ENCODE results near the gene FAM83F. TPM values are rescaled to one million over a fixed set of nuclear protein-coding genes. Genes with fewer than 3 reads are reported as not detected.

FAM83F gene
- polyA plus RNA-seq, 1 donor, result 10.7 TPM

DNA sequence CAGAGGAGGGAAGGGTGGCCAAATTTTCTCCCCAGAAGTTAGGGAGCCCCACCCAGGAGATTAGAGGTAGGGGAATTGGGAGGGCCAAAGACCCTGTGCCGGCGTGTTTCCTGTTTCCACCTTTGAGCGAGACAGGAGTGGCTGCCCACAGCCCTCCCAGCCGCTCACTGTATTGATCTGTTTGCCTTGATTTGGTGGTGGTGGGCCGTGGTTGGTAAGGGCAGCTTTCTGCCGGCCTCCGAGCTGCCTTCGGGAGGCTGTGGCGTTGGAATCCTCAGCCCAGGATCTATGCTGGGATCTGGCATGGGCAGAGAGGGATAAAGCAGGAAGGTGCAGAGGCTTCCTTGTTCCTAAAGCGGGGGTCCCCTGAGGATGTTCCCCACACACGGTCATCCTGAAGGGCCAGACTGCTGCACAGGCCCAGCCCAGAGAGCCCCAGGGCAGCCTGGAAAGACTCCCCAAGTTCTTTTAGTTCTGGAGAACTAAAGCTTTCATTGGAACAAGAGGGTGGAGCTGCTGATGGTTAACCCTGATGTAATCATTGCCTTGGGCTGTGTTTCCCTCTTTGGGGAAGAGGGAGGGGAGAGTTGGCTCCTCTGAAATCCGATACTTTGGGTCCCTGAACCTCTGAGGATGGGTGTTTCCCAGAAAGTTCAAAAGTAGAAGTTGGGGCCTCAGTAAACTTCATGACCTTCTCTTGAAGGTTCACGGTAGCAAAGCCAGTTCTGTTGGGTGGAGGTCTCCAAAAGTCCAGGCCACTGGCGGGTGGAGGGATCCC, 7.2 kb downstream of the FAM83F start:
- Histone ChIP-seq H3K9me3 (ENCODE audit: control insufficient read depth, low read depth, low read length) (peaks cover 1% of the 10 kb centered on the region), H3K27ac (ENCODE audit: low read length) (no peak overlapping the region), H3K4me3 (ENCODE audit: low read length) (no peak overlapping the region), H3K27me3 (ENCODE audit: control insufficient read depth, insufficient read depth, low read length) (no peaks in the 10 kb centered on the region), H3K4me1 (ENCODE audit: control insufficient read depth, insufficient read depth, low read length) (peaks cover 53% of the 10 kb centered on the region), H3K36me3 (ENCODE audit: control insufficient read depth, insufficient read depth, low read length) (peaks cover 5% of the 10 kb centered on the region)
- no peak for DNase-seq
- no CpG with 5 or more reads among the region's 14 CpGs for WGBS (ENCODE audit: insufficient coverage, low lambda C conversion rate)

DNA sequence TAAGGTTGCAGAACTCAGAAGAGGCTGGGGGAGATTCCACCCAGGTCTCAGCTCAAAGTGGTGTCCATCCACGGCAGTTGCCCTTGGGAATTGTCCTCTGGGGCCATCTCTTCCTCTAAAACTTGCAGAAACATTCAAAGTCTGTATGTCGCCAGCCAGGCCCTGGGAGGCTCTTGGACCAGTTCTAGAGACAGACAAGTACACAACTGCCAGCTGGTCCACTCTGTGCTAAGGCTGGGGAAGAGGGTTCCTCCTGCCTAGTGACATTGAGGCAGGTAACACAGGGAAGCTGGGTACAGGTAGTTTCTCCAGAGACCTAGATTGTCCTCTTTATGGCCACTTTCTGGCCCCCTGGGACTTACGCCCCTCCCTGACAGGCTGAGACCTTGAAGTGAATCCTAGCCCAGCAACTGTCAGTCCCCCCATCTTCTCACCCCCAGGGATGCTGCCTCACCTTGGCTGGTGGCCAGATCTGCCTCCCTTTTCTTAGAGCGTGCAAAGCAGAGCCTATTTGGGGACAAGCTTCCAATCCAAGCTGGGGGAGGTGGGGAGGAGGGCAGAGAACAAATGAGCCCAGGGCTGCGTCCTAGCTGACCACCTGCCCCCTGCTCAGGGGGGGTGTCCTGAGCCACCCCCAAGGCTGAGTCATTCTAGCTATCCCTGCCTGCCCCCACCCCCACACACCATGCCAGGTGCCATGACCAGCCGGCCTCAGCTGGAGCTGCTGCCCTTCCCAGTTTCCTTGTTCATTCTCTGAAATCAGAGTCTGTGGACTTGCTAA, 8.4 kb downstream of the FAM83F start:
- Histone ChIP-seq H3K4me3 (ENCODE audit: low read length) (no peak overlapping the region), H3K9me3 (ENCODE audit: control insufficient read depth, low read depth, low read length) (peaks cover 5% of the 10 kb centered on the region), H3K27ac (ENCODE audit: low read length) (no peak overlapping the region), H3K27me3 (ENCODE audit: control insufficient read depth, insufficient read depth, low read length) (no peaks in the 10 kb centered on the region), H3K4me1 (ENCODE audit: control insufficient read depth, insufficient read depth, low read length) (peaks cover 42% of the 10 kb centered on the region), H3K36me3 (ENCODE audit: control insufficient read depth, insufficient read depth, low read length) (peaks cover 5% of the 10 kb centered on the region)
- DNase-seq, result no peak
- WGBS (ENCODE audit: insufficient coverage, low lambda C conversion rate), result no CpG with 5 or more reads among the region's 6 CpGs

GRCh38 chr22:40004836-40005235, 10.1 kb downstream of the FAM83F start:
- Histone ChIP-seq H3K36me3 (ENCODE audit: control insufficient read depth, insufficient read depth, low read length) (peaks cover 5% of the 10 kb centered on the region), H3K9me3 (ENCODE audit: control insufficient read depth, low read depth, low read length) (peaks cover 5% of the 10 kb centered on the region), H3K4me1 (ENCODE audit: control insufficient read depth, insufficient read depth, low read length) (peaks cover 36% of the 10 kb centered on the region), H3K4me3 (ENCODE audit: low read length) (no peak overlapping the region), H3K27me3 (ENCODE audit: control insufficient read depth, insufficient read depth, low read length) (no peaks in the 10 kb centered on the region), H3K27ac (ENCODE audit: low read length) (no peak overlapping the region)
- DNase-seq, result no peak
- WGBS (ENCODE audit: insufficient coverage, low lambda C conversion rate), result 100% methylated on average over 2 of the region's 6 CpGs

DNA sequence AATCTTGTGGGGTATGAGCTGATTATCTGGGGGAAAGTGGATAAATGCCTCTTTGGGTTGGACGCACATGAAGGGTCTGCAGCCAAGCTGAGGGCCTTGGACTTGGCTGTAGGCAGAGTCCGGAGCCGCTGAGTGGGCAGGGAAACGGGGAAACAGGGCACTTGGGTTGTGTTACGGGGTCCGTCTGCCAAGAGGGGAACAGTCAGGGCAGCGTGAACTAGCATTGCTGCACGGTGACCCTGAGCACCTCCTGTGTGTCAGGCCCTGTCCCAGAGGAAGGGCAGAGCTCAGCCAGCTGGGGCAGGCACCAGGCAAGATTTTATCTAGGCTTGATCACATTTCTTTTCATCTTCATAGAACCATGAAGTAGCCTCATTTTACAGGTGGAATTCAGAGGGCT, 11.9 kb downstream of the FAM83F start:
- Histone ChIP-seq H3K4me1 (ENCODE audit: control insufficient read depth, insufficient read depth, low read length) (peaks cover 29% of the 10 kb centered on the region), H3K36me3 (ENCODE audit: control insufficient read depth, insufficient read depth, low read length) (peaks cover 11% of the 10 kb centered on the region), H3K9me3 (ENCODE audit: control insufficient read depth, low read depth, low read length) (peaks cover 5% of the 10 kb centered on the region), H3K27ac (ENCODE audit: low read length) (no peak overlapping the region), H3K27me3 (ENCODE audit: control insufficient read depth, insufficient read depth, low read length) (no peaks in the 10 kb centered on the region), H3K4me3 (ENCODE audit: low read length) (no peak overlapping the region)
- WGBS (ENCODE audit: insufficient coverage, low lambda C conversion rate), result no CpG with 5 or more reads among the region's 8 CpGs
- no peak for DNase-seq

DNA sequence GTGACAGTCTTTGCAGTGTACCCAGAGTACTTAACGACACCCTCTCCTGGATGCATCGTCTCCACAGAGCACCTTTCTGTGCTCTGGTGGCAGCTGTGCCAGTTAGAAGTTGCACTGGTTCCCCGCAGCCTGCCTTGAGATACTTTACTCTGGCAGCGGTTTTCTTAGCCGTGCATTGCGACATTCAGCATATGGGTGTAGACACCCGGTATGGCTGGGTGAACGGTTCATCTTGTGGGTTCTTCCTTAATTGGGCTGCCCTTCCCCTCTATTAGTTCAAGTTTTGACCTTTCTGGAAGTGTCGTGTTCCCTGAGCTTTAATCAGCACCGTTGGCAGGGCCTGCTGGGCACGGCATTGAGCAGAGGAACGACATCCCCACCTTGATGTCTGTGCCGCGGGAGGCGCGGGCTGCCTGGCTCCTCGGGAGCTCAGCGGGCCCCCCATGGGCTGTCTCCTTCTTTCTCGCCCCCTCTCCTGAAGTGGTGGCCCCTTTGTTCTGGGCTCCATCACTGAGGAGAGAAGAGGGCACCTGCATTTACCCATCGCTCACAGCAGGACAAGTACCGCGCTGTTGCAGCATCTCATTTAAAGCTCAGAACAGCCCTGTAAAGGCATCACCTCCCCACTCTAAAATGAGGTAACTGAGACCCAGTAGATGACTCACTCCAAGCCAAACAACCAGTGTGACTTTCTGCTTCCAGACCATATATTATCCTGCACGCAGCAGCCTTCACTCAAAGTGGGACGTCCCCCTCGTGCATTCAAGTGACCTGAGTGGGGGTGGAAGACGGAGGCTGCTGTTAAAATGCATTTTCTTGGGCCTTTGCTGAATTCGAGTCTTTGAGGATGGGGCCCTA, 13.3 kb downstream of the FAM83F start:
- no peak overlapping the region for H3K27ac ChIP-seq (ENCODE audit: low read length)

GRCh38 chr22:40008726-40009291, 14.1 kb downstream of the FAM83F start:
- H3K27ac ChIP-seq (ENCODE audit: low read length), result no peak overlapping the region
- no peak overlapping the region for H3K4me3 ChIP-seq (ENCODE audit: low read length)
- no peaks in the 10 kb centered on the region for H3K27me3 ChIP-seq (ENCODE audit: control insufficient read depth, insufficient read depth, low read length)
- peaks cover 11% of the 10 kb centered on the region for H3K36me3 ChIP-seq (ENCODE audit: control insufficient read depth, insufficient read depth, low read length)
- peaks cover 5% of the 10 kb centered on the region for H3K9me3 ChIP-seq (ENCODE audit: control insufficient read depth, low read depth, low read length)
- H3K4me1 ChIP-seq (ENCODE audit: control insufficient read depth, insufficient read depth, low read length), result peaks cover 23% of the 10 kb centered on the region
- no peak for DNase-seq
- WGBS (ENCODE audit: insufficient coverage, low lambda C conversion rate), result no CpG with 5 or more reads among the region's 10 CpGs

More for the DNA sequence above, 13.3 kb downstream of the FAM83F start:
- no peak for DNase-seq
- 100% methylated on average over 3 of the region's 27 CpGs for WGBS (ENCODE audit: insufficient coverage, low lambda C conversion rate)
- peaks cover 5% of the 10 kb centered on the region for H3K9me3 ChIP-seq (ENCODE audit: control insufficient read depth, low read depth, low read length)
- H3K4me3 ChIP-seq (ENCODE audit: low read length), result no peak overlapping the region
- no peaks in the 10 kb centered on the region for H3K27me3 ChIP-seq (ENCODE audit: control insufficient read depth, insufficient read depth, low read length)
- H3K4me1 ChIP-seq (ENCODE audit: control insufficient read depth, insufficient read depth, low read length), result peaks cover 23% of the 10 kb centered on the region
- H3K36me3 ChIP-seq (ENCODE audit: control insufficient read depth, insufficient read depth, low read length), result peaks cover 11% of the 10 kb centered on the region

DNA sequence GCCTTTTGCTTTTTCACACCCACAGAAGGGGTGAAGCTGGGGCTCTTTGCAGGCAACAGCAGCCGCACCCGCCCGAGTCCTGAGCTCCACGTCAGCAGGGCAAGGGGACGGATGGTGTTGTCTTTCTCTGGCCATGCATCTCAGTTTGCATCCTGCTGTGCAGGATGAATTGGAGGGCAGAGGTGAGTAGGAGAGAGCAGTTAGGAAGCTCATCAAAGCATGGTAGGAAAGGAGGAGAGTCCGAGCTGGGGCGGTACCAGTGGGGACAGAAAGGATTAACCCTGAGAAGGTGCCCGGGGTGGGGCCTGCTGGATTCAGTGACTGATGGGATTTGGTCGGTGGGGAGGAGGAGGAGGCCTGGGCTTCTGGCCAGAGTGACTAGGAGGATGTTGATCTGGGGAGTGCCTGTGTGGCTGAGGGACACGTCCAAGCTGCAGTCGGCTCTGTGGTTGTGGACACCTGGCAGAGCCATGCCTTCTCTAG, 14.6 kb downstream of the FAM83F start:
- Histone ChIP-seq H3K9me3 (ENCODE audit: control insufficient read depth, low read depth, low read length) (peaks cover 5% of the 10 kb centered on the region), H3K36me3 (ENCODE audit: control insufficient read depth, insufficient read depth, low read length) (peaks cover 11% of the 10 kb centered on the region), H3K4me1 (ENCODE audit: control insufficient read depth, insufficient read depth, low read length) (peaks cover 26% of the 10 kb centered on the region), H3K27ac (ENCODE audit: low read length) (no peak overlapping the region), H3K4me3 (ENCODE audit: low read length) (no peak overlapping the region), H3K27me3 (ENCODE audit: control insufficient read depth, insufficient read depth, low read length) (no peaks in the 10 kb centered on the region)
- DNase-seq, result no peak
- WGBS (ENCODE audit: insufficient coverage, low lambda C conversion rate), result no CpG with 5 or more reads among the region's 11 CpGs

- no CpG with 5 or more reads among the region's 24 CpGs for WGBS (ENCODE audit: insufficient coverage, low lambda C conversion rate)
- no peaks in the 10 kb centered on the region for H3K27me3 ChIP-seq (ENCODE audit: control insufficient read depth, insufficient read depth, low read length)
- no peak for DNase-seq
- peaks cover 6% of the 10 kb centered on the region for H3K36me3 ChIP-seq (ENCODE audit: control insufficient read depth, insufficient read depth, low read length)
- peaks cover 5% of the 10 kb centered on the region for H3K9me3 ChIP-seq (ENCODE audit: control insufficient read depth, low read depth, low read length)
- no peak overlapping the region for H3K4me3 ChIP-seq (ENCODE audit: low read length)
- peaks cover 33% of the 10 kb centered on the region for H3K4me1 ChIP-seq (ENCODE audit: control insufficient read depth, insufficient read depth, low read length)
- H3K27ac ChIP-seq (ENCODE audit: low read length), result no peak overlapping the region
Observed at GRCh38 chr22:40009951-40010671, 15.4 kb downstream of the FAM83F start.

DNA sequence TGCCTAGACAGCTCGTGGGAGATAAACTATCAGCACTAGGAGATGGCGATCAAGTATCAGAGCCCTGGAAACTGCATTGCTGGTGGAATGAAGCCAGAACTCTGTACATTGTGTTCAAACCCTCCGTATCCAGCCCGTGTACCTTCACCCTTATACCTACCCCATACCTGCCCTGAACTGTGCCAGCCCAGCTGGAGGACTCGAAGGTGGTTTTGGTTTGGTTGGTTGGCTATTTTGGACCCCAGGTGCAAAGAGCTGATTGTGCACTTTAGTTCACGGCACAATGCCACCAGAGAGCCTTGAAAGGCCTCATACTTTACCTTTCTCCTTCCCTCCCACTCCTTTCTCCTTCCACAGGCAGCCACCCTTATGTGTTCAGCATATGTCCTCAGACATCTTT, 16.0 kb downstream of the FAM83F start:
- Histone ChIP-seq H3K27me3 (ENCODE audit: control insufficient read depth, insufficient read depth, low read length) (no peaks in the 10 kb centered on the region), H3K27ac (ENCODE audit: low read length) (no peak overlapping the region), H3K9me3 (ENCODE audit: control insufficient read depth, low read depth, low read length) (peaks cover 5% of the 10 kb centered on the region), H3K36me3 (ENCODE audit: control insufficient read depth, insufficient read depth, low read length) (peaks cover 6% of the 10 kb centered on the region), H3K4me3 (ENCODE audit: low read length) (no peak overlapping the region), H3K4me1 (ENCODE audit: control insufficient read depth, insufficient read depth, low read length) (peaks cover 39% of the 10 kb centered on the region)
- no peak for DNase-seq
- WGBS (ENCODE audit: insufficient coverage, low lambda C conversion rate), result no CpG with 5 or more reads among the region's 6 CpGs
